Hepatic stellate cell (primary cell): ENCODE results near the gene CASK.

ENCODE experiments used
- DNase-seq: peaks from one replicate; pipeline ENCODE4 v3.0.0; 2011; ENCODE audit warnings: low spot score

Gene CASK

GRCh38 chrX:41837270-41837944 is 85.9 kb downstream of the CASK start:
- no peak for DNase-seq

GRCh38 chrX:41828826-41829225 is 94.5 kb downstream of the CASK start:
- no peak for DNase-seq

GRCh38 chrX:41827886-41828285 is 95.5 kb downstream of the CASK start:
- peak; percentile 6 for DNase-seq

GRCh38 chrX:41825796-41826195 is 97.6 kb downstream of the CASK start:
- no peak for DNase-seq

- peak; percentile 22 for DNase-seq
These were observed 98.8 kb downstream of the CASK start for GRCh38 chrX:41824551-41824950.

- no peak for DNase-seq
These were observed 100.0 kb downstream of the CASK start for GRCh38 chrX:41823402-41823801.

GRCh38 chrX:41822892-41823291 is 100.5 kb downstream of the CASK start:
- DNase-seq = no peak

- DNase-seq = no peak
These were observed 115.3 kb downstream of the CASK start for GRCh38 chrX:41808047-41808446.

GRCh38 chrX:41802958-41803357 is 120.4 kb downstream of the CASK start:
- DNase-seq = no peak

GRCh38 chrX:41799661-41800060 is 123.7 kb downstream of the CASK start:
- DNase-seq = no peak

- DNase-seq = no peak
These were observed 126.8 kb downstream of the CASK start for GRCh38 chrX:41796577-41796976.

- DNase-seq = no peak
These were observed 127.3 kb downstream of the CASK start for GRCh38 chrX:41796046-41796445.

- no peak for DNase-seq
These were observed 134.0 kb downstream of the CASK start for GRCh38 chrX:41789374-41789773.

- no peak for DNase-seq
These were observed 137.7 kb downstream of the CASK start for GRCh38 chrX:41785685-41786084.

GRCh38 chrX:41781500-41781899 is 141.9 kb downstream of the CASK start:
- DNase-seq = peak; percentile 17

GRCh38 chrX:41779941-41780340 is 143.4 kb downstream of the CASK start:
- DNase-seq = no peak

- DNase-seq = peak; percentile 8
These were observed 144.3 kb downstream of the CASK start for GRCh38 chrX:41779030-41779564.

GRCh38 chrX:41761702-41762101 is 161.7 kb downstream of the CASK start:
- DNase-seq = no peak

GRCh38 chrX:41761169-41761568 is 162.2 kb downstream of the CASK start:
- DNase-seq = no peak

GRCh38 chrX:41759817-41760216 is 163.5 kb downstream of the CASK start:
- DNase-seq = peak; percentile 4

- no peak for DNase-seq
These were observed 165.0 kb downstream of the CASK start for GRCh38 chrX:41758401-41758800.

GRCh38 chrX:41750716-41751115 is 172.6 kb downstream of the CASK start:
- DNase-seq = no peak

GRCh38 chrX:41739871-41740270 is 183.5 kb downstream of the CASK start:
- no peak for DNase-seq

- no peak for DNase-seq
These were observed 186.3 kb downstream of the CASK start for GRCh38 chrX:41737065-41737464.
